ENCODE results near the gene ARHGAP31.

DNA sequence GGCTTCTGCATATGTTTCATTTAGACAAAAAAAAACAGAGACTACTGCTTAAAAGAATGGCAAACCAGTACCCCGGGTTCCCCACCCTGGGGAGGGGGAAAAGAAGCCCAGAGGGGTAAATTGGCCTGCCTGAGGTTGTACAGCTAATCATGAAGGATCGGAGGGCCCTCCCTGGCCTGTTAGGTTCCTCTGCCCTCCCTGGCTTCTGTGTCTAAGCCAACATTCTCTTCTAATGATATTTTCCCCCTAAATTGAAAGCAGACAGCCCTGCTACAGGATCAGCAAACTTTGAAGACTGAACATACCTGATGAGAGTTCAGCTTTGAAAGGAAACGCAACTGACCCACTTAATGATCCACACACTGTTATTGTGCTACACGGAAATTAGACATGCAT lies 2.5 kb downstream of the ARHGAP31 start:
- TF ChIP-seq TCF4 (CRISPR knock-in tag; IDR thresholded peaks at IDR 0.05; ENCODE audit: borderline replicate concordance) = peak; percentile 55
- no peak for TF ChIP-seq ZNF565 (CRISPR knock-in tag; conservative IDR thresholded peaks at IDR 0.05; ENCODE audit: low read depth)
- TF ChIP-seq ZFP3 (CRISPR knock-in tag; IDR thresholded peaks at IDR 0.05) = no peak
- no peak for TF ChIP-seq PPARA (CRISPR knock-in tag; IDR thresholded peaks at IDR 0.05; ENCODE audit: borderline replicate concordance)
- TF ChIP-seq ZNF70 (CRISPR knock-in tag; IDR thresholded peaks at IDR 0.05) = no peak
- TF ChIP-seq, protein P1, sequence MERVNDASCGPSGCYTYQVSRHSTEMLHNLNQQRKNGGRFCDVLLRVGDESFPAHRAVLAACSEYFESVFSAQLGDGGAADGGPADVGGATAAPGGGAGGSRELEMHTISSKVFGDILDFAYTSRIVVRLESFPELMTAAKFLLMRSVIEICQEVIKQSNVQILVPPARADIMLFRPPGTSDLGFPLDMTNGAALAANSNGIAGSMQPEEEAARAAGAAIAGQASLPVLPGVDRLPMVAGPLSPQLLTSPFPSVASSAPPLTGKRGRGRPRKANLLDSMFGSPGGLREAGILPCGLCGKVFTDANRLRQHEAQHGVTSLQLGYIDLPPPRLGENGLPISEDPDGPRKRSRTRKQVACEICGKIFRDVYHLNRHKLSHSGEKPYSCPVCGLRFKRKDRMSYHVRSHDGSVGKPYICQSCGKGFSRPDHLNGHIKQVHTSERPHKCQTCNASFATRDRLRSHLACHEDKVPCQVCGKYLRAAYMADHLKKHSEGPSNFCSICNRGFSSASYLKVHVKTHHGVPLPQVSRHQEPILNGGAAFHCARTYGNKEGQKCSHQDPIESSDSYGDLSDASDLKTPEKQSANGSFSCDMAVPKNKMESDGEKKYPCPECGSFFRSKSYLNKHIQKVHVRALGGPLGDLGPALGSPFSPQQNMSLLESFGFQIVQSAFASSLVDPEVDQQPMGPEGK (CRISPR knock-in tag; IDR thresholded peaks at IDR 0.05; ENCODE audit: borderline replicate concordance) = no peak
- no peak for TF ChIP-seq SNAI2 (CRISPR knock-in tag; IDR thresholded peaks at IDR 0.05)
- TF ChIP-seq GLIS3 (CRISPR knock-in tag; IDR thresholded peaks at IDR 0.05) = no peak
- no peak for TF ChIP-seq TOX (CRISPR knock-in tag; IDR thresholded peaks at IDR 0.05; ENCODE audit: borderline replicate concordance)
- TF ChIP-seq ZFP30 (CRISPR knock-in tag; IDR thresholded peaks at IDR 0.05) = no peak

All from SK-N-SH treated with all-trans-retinoic acid at 6 μM for 48 hours (cell line).